ENCODE measurements around the gene S100A2.

S100A2 gene

GRCh38 chr1:153515504-153516394 is 49.9 kb downstream of the S100A2 start:
- no peaks in the 10 kb centered on the region for H3K36me3 Mint-ChIP-seq (ENCODE audit: low read depth)
- H3K9me3 Mint-ChIP-seq = no peaks in the 10 kb centered on the region
- H3K4me1 Mint-ChIP-seq = peaks cover 7% of the 10 kb centered on the region

GRCh38 chr1:153513666-153514065 is 52.0 kb downstream of the S100A2 start:
- Mint-ChIP-seq H3K9me3 (no peaks in the 10 kb centered on the region), H3K36me3 (ENCODE audit: low read depth) (no peaks in the 10 kb centered on the region), H3K4me1 (peaks cover 8% of the 10 kb centered on the region), H3K4me3 (no peak overlapping the region), H3K27me3 (ENCODE audit: low read depth) (peaks cover 9% of the 10 kb centered on the region), H3K27ac (no peak overlapping the region)
- no peak for TF ChIP-seq CTCF (IDR thresholded peaks at IDR 0.05; ENCODE audit: unreplicated experiment in 3 of 3)

More at GRCh38 chr1:153515504-153516394, 49.9 kb downstream of the S100A2 start:
- no peak overlapping the region for H3K4me3 Mint-ChIP-seq
- TF ChIP-seq CTCF (IDR thresholded peaks at IDR 0.05; ENCODE audit: unreplicated experiment in 3 of 3) = no peak
- H3K27me3 Mint-ChIP-seq (ENCODE audit: low read depth) = peaks cover 9% of the 10 kb centered on the region
- no peak overlapping the region for H3K27ac Mint-ChIP-seq

GRCh38 chr1:153513023-153513422 is 52.6 kb downstream of the S100A2 start:
- Mint-ChIP-seq H3K27ac (no peak overlapping the region), H3K9me3 (no peaks in the 10 kb centered on the region), H3K4me1 (peaks cover 9% of the 10 kb centered on the region), H3K36me3 (ENCODE audit: low read depth) (no peaks in the 10 kb centered on the region), H3K4me3 (no peak overlapping the region), H3K27me3 (ENCODE audit: low read depth) (peaks cover 9% of the 10 kb centered on the region)
- no peak for TF ChIP-seq CTCF (IDR thresholded peaks at IDR 0.05; ENCODE audit: unreplicated experiment in 3 of 3)
